KMS-11 (cell line): ENCODE results near the gene TAOK3.

Experiments used
- H2AFZ ChIP-seq: fragments of 200-600 bp; sonication (generic); 2 replicates; pipeline ENCODE4 v1.6.1; 2016; ENCODE audit warnings: antibody characterized with exemption, mixed run types, low read depth
- H3K27ac ChIP-seq: fragments of 200-600 bp; sonication (generic); 2 replicates; pipeline ENCODE4 v1.6.1; 2016; ENCODE audit warnings: mild to moderate bottlenecking, mixed run types
- H3K27me3 ChIP-seq: fragments of 200-600 bp; sonication (generic); 2 replicates; pipeline ENCODE4 v1.6.1; 2017; ENCODE audit warnings: mild to moderate bottlenecking, low read depth, mixed run types, moderate library complexity; ENCODE audit not compliant: insufficient read depth
- H3K36me3 ChIP-seq: fragments of 200-600 bp; sonication (generic); 2 replicates; pipeline ENCODE4 v1.6.1; 2017; ENCODE audit warnings: mild to moderate bottlenecking, mixed run types; ENCODE audit not compliant: insufficient read depth
- H3K4me1 ChIP-seq: fragments of 200-600 bp; sonication (generic); 2 replicates; pipeline ENCODE4 v1.6.1; 2016; ENCODE audit warnings: mild to moderate bottlenecking, low read depth, mixed run types; ENCODE audit not compliant: poor library complexity, severe bottlenecking
- H3K4me2 ChIP-seq: fragments of 200-600 bp; sonication (generic); 2 replicates; pipeline ENCODE4 v1.7.0; 2016; ENCODE audit warnings: mild to moderate bottlenecking, mixed run types
- H3K4me3 ChIP-seq: fragments of 200-600 bp; sonication (generic); IDR thresholded peaks from 2 replicates; pipeline ENCODE4 v1.6.1; 2017; ENCODE audit warnings: low read depth, low read length, mixed read lengths; ENCODE audit not compliant: insufficient read depth
- H3K79me2 ChIP-seq: fragments of 200-600 bp; sonication (generic); 2 replicates; pipeline ENCODE4 v1.6.1; 2016; ENCODE audit warnings: low read depth, mixed run types; ENCODE audit not compliant: insufficient read depth
- H3K9ac ChIP-seq: fragments of 200-600 bp; sonication (generic); 2 replicates; pipeline ENCODE4 v1.6.1; 2016; ENCODE audit warnings: mild to moderate bottlenecking, mixed run types
- H4K20me1 ChIP-seq: fragments of 200-600 bp; sonication (generic); 2 replicates; pipeline ENCODE4 v1.6.1; 2016; ENCODE audit warnings: mild to moderate bottlenecking, mixed run types; ENCODE audit not compliant: insufficient read depth
- TF ChIP-seq, protein P1 (sequence below): fragments of 200-600 bp; sonication (generic); conservative IDR thresholded peaks from 2 replicates; pipeline ENCODE4 v1.6.1; 2017; ENCODE audit warnings: low read depth, mild to moderate bottlenecking, antibody characterized with exemption, low read length, moderate library complexity, mixed read lengths

TAOK3 gene

DNA sequence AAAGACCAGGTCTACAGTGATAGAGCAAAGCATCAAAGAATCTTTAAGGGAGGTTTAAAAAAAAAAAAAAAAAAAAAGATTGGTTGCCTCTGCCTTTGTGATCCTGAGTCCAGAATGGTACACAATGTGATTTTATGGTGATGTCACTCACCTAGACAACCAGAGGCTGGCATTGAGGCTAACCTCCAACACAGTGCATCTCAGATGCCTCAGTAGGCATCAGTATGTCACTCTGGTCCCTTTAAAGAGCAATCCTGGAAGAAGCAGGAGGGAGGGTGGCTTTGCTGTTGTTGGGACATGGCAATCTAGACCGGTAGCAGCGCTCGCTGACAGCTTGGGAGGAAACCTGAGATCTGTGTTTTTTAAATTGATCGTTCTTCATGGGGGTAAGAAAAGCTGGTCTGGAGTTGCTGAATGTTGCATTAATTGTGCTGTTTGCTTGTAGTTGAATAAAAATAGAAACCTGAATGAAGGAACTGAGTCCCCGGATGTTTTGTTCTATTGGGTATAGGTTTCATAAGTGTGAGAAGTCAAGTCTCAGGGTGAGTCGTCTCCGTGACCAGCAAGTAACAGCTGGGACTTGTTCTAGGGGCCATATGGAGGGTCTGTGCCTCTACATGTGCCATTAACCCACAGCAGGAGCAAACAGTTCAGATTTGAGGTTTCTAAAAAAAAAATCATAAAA is 227.5 kb downstream of the TAOK3 start:
- TF ChIP-seq, protein P1, sequence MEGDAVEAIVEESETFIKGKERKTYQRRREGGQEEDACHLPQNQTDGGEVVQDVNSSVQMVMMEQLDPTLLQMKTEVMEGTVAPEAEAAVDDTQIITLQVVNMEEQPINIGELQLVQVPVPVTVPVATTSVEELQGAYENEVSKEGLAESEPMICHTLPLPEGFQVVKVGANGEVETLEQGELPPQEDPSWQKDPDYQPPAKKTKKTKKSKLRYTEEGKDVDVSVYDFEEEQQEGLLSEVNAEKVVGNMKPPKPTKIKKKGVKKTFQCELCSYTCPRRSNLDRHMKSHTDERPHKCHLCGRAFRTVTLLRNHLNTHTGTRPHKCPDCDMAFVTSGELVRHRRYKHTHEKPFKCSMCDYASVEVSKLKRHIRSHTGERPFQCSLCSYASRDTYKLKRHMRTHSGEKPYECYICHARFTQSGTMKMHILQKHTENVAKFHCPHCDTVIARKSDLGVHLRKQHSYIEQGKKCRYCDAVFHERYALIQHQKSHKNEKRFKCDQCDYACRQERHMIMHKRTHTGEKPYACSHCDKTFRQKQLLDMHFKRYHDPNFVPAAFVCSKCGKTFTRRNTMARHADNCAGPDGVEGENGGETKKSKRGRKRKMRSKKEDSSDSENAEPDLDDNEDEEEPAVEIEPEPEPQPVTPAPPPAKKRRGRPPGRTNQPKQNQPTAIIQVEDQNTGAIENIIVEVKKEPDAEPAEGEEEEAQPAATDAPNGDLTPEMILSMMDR = no peak
- no peaks in the 10 kb centered on the region for H3K36me3 ChIP-seq

GRCh38 chr12:118144499-118144898 is 228.2 kb downstream of the TAOK3 start:
- H3K9ac ChIP-seq = no peak overlapping the region
- H3K4me2 ChIP-seq = no peak overlapping the region
- H3K27ac ChIP-seq = no peak overlapping the region
- H3K4me3 ChIP-seq = no peak overlapping the region
- H3K4me1 ChIP-seq = no peaks in the 10 kb centered on the region
- H3K27me3 ChIP-seq = no peaks in the 10 kb centered on the region
- no peak overlapping the region for H2AFZ ChIP-seq
- no peaks in the 10 kb centered on the region for H4K20me1 ChIP-seq
- no peaks in the 10 kb centered on the region; the same call in 1 of the 2 replicates for H3K36me3 ChIP-seq
- TF ChIP-seq, protein P1 = no peak
- H3K79me2 ChIP-seq = no peaks in the 10 kb centered on the region

More for the DNA sequence above, 227.5 kb downstream of the TAOK3 start:
- no peak overlapping the region for H3K4me3 ChIP-seq
- H2AFZ ChIP-seq = no peak overlapping the region
- H4K20me1 ChIP-seq = no peaks in the 10 kb centered on the region
- H3K4me2 ChIP-seq = no peak overlapping the region
- H3K9ac ChIP-seq = no peak overlapping the region
- no peak overlapping the region for H3K27ac ChIP-seq
- H3K79me2 ChIP-seq = no peaks in the 10 kb centered on the region
- H3K27me3 ChIP-seq = no peaks in the 10 kb centered on the region
- no peaks in the 10 kb centered on the region for H3K4me1 ChIP-seq

GRCh38 chr12:118140825-118141224 is 231.9 kb downstream of the TAOK3 start:
- H2AFZ ChIP-seq = no peak overlapping the region
- H3K4me2 ChIP-seq = no peak overlapping the region
- H3K36me3 ChIP-seq = no peaks in the 10 kb centered on the region; the same call in 1 of the 2 replicates
- no peak overlapping the region for H3K27ac ChIP-seq
- no peak overlapping the region for H3K4me3 ChIP-seq
- no peaks in the 10 kb centered on the region for H3K27me3 ChIP-seq
- H3K4me1 ChIP-seq = peaks cover 6% of the 10 kb centered on the region
- H3K9ac ChIP-seq = no peak overlapping the region
- TF ChIP-seq, protein P1 = no peak
- no peaks in the 10 kb centered on the region for H4K20me1 ChIP-seq
- H3K79me2 ChIP-seq = peaks cover 20% of the 10 kb centered on the region

GRCh38 chr12:118137148-118137678 is 235.5 kb downstream of the TAOK3 start:
- H3K4me2 ChIP-seq = peak overlapping the region; percentile 63
- no peak overlapping the region for H3K27ac ChIP-seq
- peaks cover 20% of the 10 kb centered on the region for H3K79me2 ChIP-seq
- H4K20me1 ChIP-seq = no peaks in the 10 kb centered on the region
- H3K4me3 ChIP-seq = no peak overlapping the region
- peak overlapping the region; percentile 73; the same call in 1 of the 2 replicates for H3K9ac ChIP-seq
- peaks cover 30% of the 10 kb centered on the region for H3K4me1 ChIP-seq
- no peak overlapping the region for H2AFZ ChIP-seq
- no peaks in the 10 kb centered on the region for H3K27me3 ChIP-seq
- no peaks in the 10 kb centered on the region; the same call in 1 of the 2 replicates for H3K36me3 ChIP-seq
- TF ChIP-seq, protein P1 = no peak
